GM23338 (cell line): ENCODE data around the gene ZFHX3. TPM values are rescaled to one million over a fixed set of nuclear protein-coding genes. Genes with fewer than 3 reads are reported as not detected.

ENCODE experiments used
- ATAC-seq: fragments of 200-7000 bp; cut with Tn5 transposase; 3 replicates; pipeline ENCODE4 v1.9.1; 2020
- DNase-seq: peaks from one replicate; pipeline ENCODE4 v3.0.0-alpha.2; 2015; ENCODE audit warnings: low spot score
- H2AFZ ChIP-seq: fragments of 200-600 bp; sonication (generic); 2 replicates; pipeline ENCODE4 v1.8.0; 2016; ENCODE audit warnings: antibody characterized with exemption, mild to moderate bottlenecking, moderate library complexity
- H3F3A ChIP-seq: fragments of 200-600 bp; sonication (generic); replicated peaks from 2 replicates; pipeline ENCODE4 v1.8.0; 2017; ENCODE audit warnings: antibody characterized with exemption, mixed run types, low read depth
- H3K27ac ChIP-seq: fragments of 200-600 bp; sonication (generic); 2 replicates; pipeline ENCODE4 v1.6.1; 2016; ENCODE audit warnings: low read depth
- H3K27me3 ChIP-seq: fragments of 200-600 bp; sonication (generic); 2 replicates; pipeline ENCODE4 v1.8.0; 2016; ENCODE audit warnings: mild to moderate bottlenecking, mixed run types, moderate library complexity; ENCODE audit not compliant: insufficient read depth
- H3K36me3 ChIP-seq: fragments of 200-600 bp; sonication (generic); 2 replicates; pipeline ENCODE4 v1.8.0; 2016; ENCODE audit warnings: mild to moderate bottlenecking; ENCODE audit not compliant: insufficient read depth
- H3K4me1 ChIP-seq: fragments of 200-600 bp; sonication (generic); 2 replicates; pipeline ENCODE4 v1.8.0; 2016; ENCODE audit warnings: mild to moderate bottlenecking, moderate library complexity; ENCODE audit not compliant: insufficient read depth
- H3K4me2 ChIP-seq: fragments of 200-600 bp; sonication (generic); 2 replicates; pipeline ENCODE4 v1.7.1; 2017; ENCODE audit warnings: mixed run types
- H3K4me3 ChIP-seq: fragments of 200-600 bp; sonication (generic); 2 replicates; pipeline ENCODE4 v1.6.1; 2016; ENCODE audit warnings: mixed run types
- H3K79me2 ChIP-seq: fragments of 200-600 bp; sonication (generic); replicated peaks from 2 replicates; pipeline ENCODE4 v1.8.0; 2017; ENCODE audit warnings: mild to moderate bottlenecking; ENCODE audit not compliant: insufficient read depth
- H3K9me2 ChIP-seq: fragments of 200-600 bp; sonication (generic); 2 replicates; pipeline ENCODE4 v1.8.0; 2017; ENCODE audit not compliant: insufficient read depth
- H4K20me1 ChIP-seq: fragments of 200-600 bp; sonication (generic); replicated peaks from 2 replicates; pipeline ENCODE4 v1.8.0; 2017; ENCODE audit warnings: mild to moderate bottlenecking; ENCODE audit not compliant: insufficient read depth
- H3K27ac Mint-ChIP-seq: 2 replicates; pipeline ENCODE4 v1.8.0; 2020; ENCODE audit warnings: inconsistent platforms, mild to moderate bottlenecking, moderate library complexity, mixed read lengths
- H3K27me3 Mint-ChIP-seq: 3 replicates; pipeline ENCODE4 v1.8.0; 2022; ENCODE audit warnings: low read depth, mild to moderate bottlenecking, moderate library complexity, mixed read lengths, inconsistent platforms; ENCODE audit not compliant: insufficient read depth, poor library complexity
- H3K36me3 Mint-ChIP-seq: 3 replicates; pipeline ENCODE4 v1.8.0; 2021; ENCODE audit warnings: low read depth, mild to moderate bottlenecking, inconsistent platforms, moderate library complexity, mixed read lengths
- H3K4me1 Mint-ChIP-seq: 3 replicates; pipeline ENCODE4 v1.8.0; 2020; ENCODE audit warnings: mild to moderate bottlenecking, inconsistent platforms, mixed read lengths
- H3K4me3 Mint-ChIP-seq: 3 replicates; pipeline ENCODE4 v1.8.0; 2021; ENCODE audit warnings: moderate library complexity, mild to moderate bottlenecking, inconsistent platforms, mixed read lengths
- H3K9me3 Mint-ChIP-seq: 3 replicates; pipeline ENCODE4 v1.8.0; 2020; ENCODE audit warnings: moderate library complexity, mild to moderate bottlenecking, inconsistent platforms, mixed read lengths
- EZH2 ChIP-seq: fragments of 200-600 bp; sonication (generic); IDR thresholded peaks from one replicate; pipeline ENCODE4 v1.8.0; 2017; ENCODE audit warnings: antibody characterized with exemption, mild to moderate bottlenecking, low read depth; ENCODE audit not compliant: unreplicated experiment
- JUNB ChIP-seq: IDR thresholded peaks from one replicate; pipeline ENCODE4 v1.6.1; 2016; ENCODE audit warnings: antibody characterized with exemption; ENCODE audit not compliant: unreplicated experiment
- NANOG ChIP-seq: IDR thresholded peaks from 2 replicates; pipeline ENCODE4 v1.6.1; 2016; ENCODE audit warnings: antibody characterized with exemption, borderline replicate concordance
- STAT1 ChIP-seq: IDR thresholded peaks from one replicate; pipeline ENCODE4 v1.6.1; 2016; ENCODE audit warnings: antibody characterized with exemption; ENCODE audit not compliant: unreplicated experiment
- ZNF331 ChIP-seq: fragments of 250-450 bp; sonication (Bioruptor Pico); IDR thresholded peaks from 2 replicates; pipeline ENCODE4 v1.5.0; 2020; ENCODE audit warnings: low read depth, mild to moderate bottlenecking, moderate library complexity
- polyA plus RNA-seq: library from polyadenylated mRNA; unstranded; fragments of >200 nt; fragmentation: Nextera tagmentation; extraction: Ambion mirVana; gene quantifications from 2 replicates; pipeline ENCODE4 v1.2.1, GENCODE V29; 2016
- total RNA-seq: library from RNA; depleted of rRNA; stranded (reverse); fragments of >200 nt; shearing (Covaris generic); gene quantifications from 2 replicates; pipeline ENCODE4 v1.2.3, GENCODE V29; 2014
- TF ChIP-seq, protein P1 (sequence below), 2 experiments: fragments of 200-600 bp in 1 of 2; sonication (generic) in 1 of 2; conservative IDR thresholded peaks; 2 replicates each; pipeline versions ENCODE4 v1.5.1 to v1.6.1; 2016 to 2017; ENCODE audit warnings: antibody characterized with exemption in 2 of 2, low read depth in 2 of 2, mild to moderate bottlenecking in 2 of 2, moderate library complexity in 1 of 2
- TF ChIP-seq, protein P2 (sequence below): IDR thresholded peaks from one replicate; pipeline ENCODE4 v1.6.1; 2018; ENCODE audit warnings: antibody characterized with exemption; ENCODE audit not compliant: unreplicated experiment
- TF ChIP-seq, protein P3 (sequence below): IDR thresholded peaks from 2 replicates; pipeline ENCODE4 v1.6.1; 2016; ENCODE audit warnings: antibody characterized with exemption

The ZFHX3 gene
- total and polyA plus RNA-seq, 2 experiments from 2014 or later, result 1.0 to 1.5 TPM

DNA sequence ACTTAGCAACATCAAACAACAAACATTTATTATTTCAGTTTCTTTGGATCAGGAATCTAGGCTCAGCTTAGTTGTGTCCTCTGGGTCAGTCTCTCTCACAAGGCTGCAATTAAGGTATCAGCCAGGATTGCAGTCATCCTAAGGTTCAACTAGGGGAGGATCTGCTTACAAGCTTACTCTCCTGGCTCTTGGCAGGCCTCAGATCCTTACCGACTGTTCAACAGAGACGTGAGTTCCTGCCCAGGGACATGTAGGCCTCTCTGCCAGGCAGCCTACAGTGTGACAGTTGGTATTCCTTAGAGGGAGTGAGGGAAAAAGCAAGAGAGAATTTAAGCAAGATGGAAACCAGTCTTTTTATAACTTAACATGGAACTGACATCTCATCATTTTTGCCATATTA lies 294.0 kb downstream of the ZFHX3 start:
- H3K36me3 Mint-ChIP-seq, result peaks cover 15% of the 10 kb centered on the region; the same call in 2 of the 3 replicates
- Histone ChIP-seq H3K4me3 (no peak overlapping the region), H3K27me3 (no peaks in the 10 kb centered on the region), H3K79me2 (no peaks in the 10 kb centered on the region), H3K4me2 (no peak overlapping the region), H3K36me3 (no peaks in the 10 kb centered on the region), H3K9me2 (no peaks in the 10 kb centered on the region), H3K27ac (no peak overlapping the region), H3K4me1 (peaks cover 4% of the 10 kb centered on the region; the same call in 1 of the 2 replicates), H2AFZ (no peak overlapping the region), H4K20me1 (no peaks in the 10 kb centered on the region), H3F3A (no peaks in the 10 kb centered on the region)
- H3K27ac Mint-ChIP-seq, result no peak overlapping the region
- TF ChIP-seq, protein P1, sequence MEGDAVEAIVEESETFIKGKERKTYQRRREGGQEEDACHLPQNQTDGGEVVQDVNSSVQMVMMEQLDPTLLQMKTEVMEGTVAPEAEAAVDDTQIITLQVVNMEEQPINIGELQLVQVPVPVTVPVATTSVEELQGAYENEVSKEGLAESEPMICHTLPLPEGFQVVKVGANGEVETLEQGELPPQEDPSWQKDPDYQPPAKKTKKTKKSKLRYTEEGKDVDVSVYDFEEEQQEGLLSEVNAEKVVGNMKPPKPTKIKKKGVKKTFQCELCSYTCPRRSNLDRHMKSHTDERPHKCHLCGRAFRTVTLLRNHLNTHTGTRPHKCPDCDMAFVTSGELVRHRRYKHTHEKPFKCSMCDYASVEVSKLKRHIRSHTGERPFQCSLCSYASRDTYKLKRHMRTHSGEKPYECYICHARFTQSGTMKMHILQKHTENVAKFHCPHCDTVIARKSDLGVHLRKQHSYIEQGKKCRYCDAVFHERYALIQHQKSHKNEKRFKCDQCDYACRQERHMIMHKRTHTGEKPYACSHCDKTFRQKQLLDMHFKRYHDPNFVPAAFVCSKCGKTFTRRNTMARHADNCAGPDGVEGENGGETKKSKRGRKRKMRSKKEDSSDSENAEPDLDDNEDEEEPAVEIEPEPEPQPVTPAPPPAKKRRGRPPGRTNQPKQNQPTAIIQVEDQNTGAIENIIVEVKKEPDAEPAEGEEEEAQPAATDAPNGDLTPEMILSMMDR (conservative IDR thresholded peaks at IDR 0.05; ENCODE audit: low read depth in 2 of 2), result no peak
- TF ChIP-seq STAT1 (no peak), NANOG (no peak), JUNB (no peak)
- TF ChIP-seq, protein P2, sequence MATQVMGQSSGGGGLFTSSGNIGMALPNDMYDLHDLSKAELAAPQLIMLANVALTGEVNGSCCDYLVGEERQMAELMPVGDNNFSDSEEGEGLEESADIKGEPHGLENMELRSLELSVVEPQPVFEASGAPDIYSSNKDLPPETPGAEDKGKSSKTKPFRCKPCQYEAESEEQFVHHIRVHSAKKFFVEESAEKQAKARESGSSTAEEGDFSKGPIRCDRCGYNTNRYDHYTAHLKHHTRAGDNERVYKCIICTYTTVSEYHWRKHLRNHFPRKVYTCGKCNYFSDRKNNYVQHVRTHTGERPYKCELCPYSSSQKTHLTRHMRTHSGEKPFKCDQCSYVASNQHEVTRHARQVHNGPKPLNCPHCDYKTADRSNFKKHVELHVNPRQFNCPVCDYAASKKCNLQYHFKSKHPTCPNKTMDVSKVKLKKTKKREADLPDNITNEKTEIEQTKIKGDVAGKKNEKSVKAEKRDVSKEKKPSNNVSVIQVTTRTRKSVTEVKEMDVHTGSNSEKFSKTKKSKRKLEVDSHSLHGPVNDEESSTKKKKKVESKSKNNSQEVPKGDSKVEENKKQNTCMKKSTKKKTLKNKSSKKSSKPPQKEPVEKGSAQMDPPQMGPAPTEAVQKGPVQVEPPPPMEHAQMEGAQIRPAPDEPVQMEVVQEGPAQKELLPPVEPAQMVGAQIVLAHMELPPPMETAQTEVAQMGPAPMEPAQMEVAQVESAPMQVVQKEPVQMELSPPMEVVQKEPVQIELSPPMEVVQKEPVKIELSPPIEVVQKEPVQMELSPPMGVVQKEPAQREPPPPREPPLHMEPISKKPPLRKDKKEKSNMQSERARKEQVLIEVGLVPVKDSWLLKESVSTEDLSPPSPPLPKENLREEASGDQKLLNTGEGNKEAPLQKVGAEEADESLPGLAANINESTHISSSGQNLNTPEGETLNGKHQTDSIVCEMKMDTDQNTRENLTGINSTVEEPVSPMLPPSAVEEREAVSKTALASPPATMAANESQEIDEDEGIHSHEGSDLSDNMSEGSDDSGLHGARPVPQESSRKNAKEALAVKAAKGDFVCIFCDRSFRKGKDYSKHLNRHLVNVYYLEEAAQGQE, result no peak
- TF ChIP-seq, protein P3, sequence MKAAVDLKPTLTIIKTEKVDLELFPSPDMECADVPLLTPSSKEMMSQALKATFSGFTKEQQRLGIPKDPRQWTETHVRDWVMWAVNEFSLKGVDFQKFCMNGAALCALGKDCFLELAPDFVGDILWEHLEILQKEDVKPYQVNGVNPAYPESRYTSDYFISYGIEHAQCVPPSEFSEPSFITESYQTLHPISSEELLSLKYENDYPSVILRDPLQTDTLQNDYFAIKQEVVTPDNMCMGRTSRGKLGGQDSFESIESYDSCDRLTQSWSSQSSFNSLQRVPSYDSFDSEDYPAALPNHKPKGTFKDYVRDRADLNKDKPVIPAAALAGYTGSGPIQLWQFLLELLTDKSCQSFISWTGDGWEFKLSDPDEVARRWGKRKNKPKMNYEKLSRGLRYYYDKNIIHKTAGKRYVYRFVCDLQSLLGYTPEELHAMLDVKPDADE, result no peak
- no peaks in the 10 kb centered on the region for H3K27me3 Mint-ChIP-seq
- H3K4me3 Mint-ChIP-seq, result no peak overlapping the region
- peaks cover 6% of the 10 kb centered on the region; the same call in 2 of the 3 replicates for H3K4me1 Mint-ChIP-seq
- no peak for ATAC-seq
- H3K9me3 Mint-ChIP-seq, result peaks cover 13% of the 10 kb centered on the region; the same call in 2 of the 3 replicates
- no peak for DNase-seq

DNA sequence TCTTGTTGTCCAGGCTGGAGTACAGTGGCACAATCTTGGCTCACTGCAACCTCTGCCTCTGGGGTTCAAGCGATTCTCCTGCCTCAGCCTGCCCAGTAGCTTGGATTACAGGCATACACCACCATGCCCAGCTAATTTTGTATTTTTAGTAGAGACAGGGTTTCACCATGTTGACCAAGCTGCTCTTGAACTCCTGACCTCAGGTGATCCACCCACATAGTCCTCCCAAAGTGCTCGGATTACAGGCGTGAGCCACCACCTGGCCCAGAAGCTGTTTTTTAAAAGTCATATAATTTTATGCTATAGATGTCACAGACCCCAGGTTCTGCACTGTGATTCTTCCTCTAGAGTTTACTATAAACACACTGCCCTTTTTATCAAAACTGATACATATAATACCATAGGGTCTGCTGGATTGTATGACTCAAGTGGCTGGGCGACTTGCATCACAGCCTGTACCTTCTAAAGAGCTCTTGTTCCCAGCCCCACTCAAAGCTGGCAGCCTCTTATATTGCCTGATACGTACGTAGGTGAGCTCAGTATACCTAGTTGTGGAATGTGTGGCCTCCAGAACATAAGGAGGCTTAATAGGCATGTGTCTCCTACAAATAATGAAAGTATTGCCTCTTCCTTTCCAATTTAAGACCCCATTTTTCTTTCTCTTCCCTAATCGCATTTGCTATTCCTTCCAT lies 295.8 kb downstream of the ZFHX3 start:
- Histone ChIP-seq H3K79me2 (no peaks in the 10 kb centered on the region), H3K4me3 (no peak overlapping the region), H2AFZ (no peak overlapping the region), H3K36me3 (no peaks in the 10 kb centered on the region), H3K27me3 (no peaks in the 10 kb centered on the region), H3K9me2 (no peaks in the 10 kb centered on the region), H3K4me1 (peaks cover 4% of the 10 kb centered on the region; the same call in 1 of the 2 replicates), H3K27ac (no peak overlapping the region), H3K4me2 (no peak overlapping the region), H4K20me1 (no peaks in the 10 kb centered on the region), H3F3A (no peaks in the 10 kb centered on the region)
- Mint-ChIP-seq H3K4me1 (peaks cover 6% of the 10 kb centered on the region; the same call in 2 of the 3 replicates), H3K9me3 (peaks cover 3% of the 10 kb centered on the region; the same call in 2 of the 3 replicates), H3K4me3 (no peak overlapping the region), H3K36me3 (peaks cover 4% of the 10 kb centered on the region; the same call in 1 of the 3 replicates), H3K27ac (no peak overlapping the region), H3K27me3 (peaks cover 2% of the 10 kb centered on the region)
- DNase-seq (no peak), ATAC-seq (no peak)
- TF ChIP-seq STAT1 (no peak), ZNF331 (CRISPR knock-in tag) (no peak), EZH2 (no peak), JUNB (no peak)
- TF ChIP-seq, protein P2, result no peak
